Activated CD4-positive, alpha-beta T cell treated with anti-CD3 and anti-CD28 coated beads for 36 hours (primary cell): ENCODE data around the gene DNAH5. TPM values are rescaled to one million over a fixed set of nuclear protein-coding genes. Genes with fewer than 3 reads are reported as not detected.

Source experiments
- ATAC-seq: fragments of 200-7000 bp; cut with Tn5 transposase; one replicate; pipeline ENCODE4 v1.10.0; 2021; ENCODE audit warnings: mild to moderate bottlenecking, moderate library complexity
- CTCF ChIA-PET: fragments of 350-600 bp; sonication (Branson Sonifier 250); formaldehyde crosslinking; loops from one replicate; lab custom pipeline; 2021; ENCODE audit warnings: antibody characterized with exemption; lab: Charles Lee
- POLR2A ChIA-PET: fragments of 350-600 bp; sonication (Branson Sonifier 250); formaldehyde crosslinking; loops from one replicate; lab custom pipeline; 2021; ENCODE audit warnings: antibody characterized with exemption, inconsistent platforms; lab: Charles Lee
- DNase-seq: peaks from one replicate; pipeline ENCODE4 v3.0.0-alpha.2; 2020
- H3K27ac Mint-ChIP-seq: one replicate; pipeline ENCODE4 v1.8.0; 2021; ENCODE audit warnings: mixed read lengths
- H3K27me3 Mint-ChIP-seq: one replicate; pipeline ENCODE4 v1.8.0; 2021; ENCODE audit warnings: mixed read lengths
- H3K36me3 Mint-ChIP-seq: one replicate; pipeline ENCODE4 v1.8.0; 2021; ENCODE audit warnings: low read depth, mixed read lengths
- H3K4me1 Mint-ChIP-seq: one replicate; pipeline ENCODE4 v1.8.0; 2021; ENCODE audit warnings: mixed read lengths
- H3K4me3 Mint-ChIP-seq: one replicate; pipeline ENCODE4 v1.8.0; 2021; ENCODE audit warnings: mild to moderate bottlenecking, moderate library complexity, mixed read lengths
- H3K9me3 Mint-ChIP-seq: one replicate; pipeline ENCODE4 v1.8.0; 2021; ENCODE audit warnings: low read depth, mixed read lengths
- intact Hi-C, 2 experiments: fragments of 100-400 bp; cut with DNase I in 1 of 2; cut with micrococcal nuclease in 1 of 2; formaldehyde crosslinking; loops; one replicate each; pipeline versions ENCODE4 v1.14.2 to v1.15.1; 2022 to 2024; cut with DNase I, micrococcal nuclease
- total RNA-seq, 2 experiments: library from RNA; stranded (reverse); gene quantifications; one replicate each; pipeline ENCODE4 v1.2.3, GENCODE V29; 2021

Gene DNAH5
- total RNA-seq, 2 experiments from 2014 or later, result not detected

- no peak overlapping the region for H3K27ac Mint-ChIP-seq
- DNase-seq (no peak), ATAC-seq (no peak)
- no peaks in the 10 kb centered on the region for H3K36me3 Mint-ChIP-seq
- H3K4me1 Mint-ChIP-seq, result no peaks in the 10 kb centered on the region
- no peaks in the 10 kb centered on the region for H3K27me3 Mint-ChIP-seq
- CTCF ChIA-PET, result no interaction called here
- H3K9me3 Mint-ChIP-seq, result no peaks in the 10 kb centered on the region
- intact Hi-C loops, result no loop called here
- POLR2A ChIA-PET, result no interaction called here
- H3K4me3 Mint-ChIP-seq, result no peak overlapping the region
Measured at GRCh38 chr5:13913962-13914361, 30.5 kb downstream of the DNAH5 start.

DNA sequence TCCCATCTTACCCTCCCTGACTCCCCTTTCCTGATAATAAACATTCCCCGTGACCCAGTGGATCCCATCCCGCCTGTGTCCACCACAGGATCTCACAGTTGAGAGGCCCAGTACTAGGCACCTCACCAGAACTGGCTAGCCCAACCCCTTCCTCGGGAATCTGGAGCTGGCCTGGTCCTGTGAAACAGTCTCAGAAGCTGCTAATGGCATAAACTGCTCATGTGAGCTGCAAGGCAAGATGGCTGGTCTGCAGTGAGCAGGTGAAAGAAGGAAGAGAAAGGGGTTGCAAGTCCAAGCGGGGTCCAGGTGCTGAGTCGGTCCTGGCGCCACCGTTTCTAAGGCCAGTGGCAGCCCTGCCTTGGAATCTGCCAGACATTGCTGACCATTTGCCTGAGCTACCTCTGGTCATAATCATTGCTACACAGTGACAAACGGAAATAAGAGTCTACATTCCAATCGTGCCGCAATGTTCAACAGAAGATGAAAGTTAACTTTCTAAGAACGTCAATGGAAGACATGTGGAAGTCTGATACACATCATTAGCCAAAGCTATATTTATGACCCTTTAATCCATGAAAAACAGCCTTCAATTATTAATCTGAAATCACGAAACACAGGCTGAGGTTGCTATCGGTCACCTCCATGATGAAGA is 33.7 kb downstream of the DNAH5 start:
- CTCF ChIA-PET, result no interaction called here
- POLR2A ChIA-PET, result no interaction called here
- intact Hi-C loops, result no loop called here

DNA sequence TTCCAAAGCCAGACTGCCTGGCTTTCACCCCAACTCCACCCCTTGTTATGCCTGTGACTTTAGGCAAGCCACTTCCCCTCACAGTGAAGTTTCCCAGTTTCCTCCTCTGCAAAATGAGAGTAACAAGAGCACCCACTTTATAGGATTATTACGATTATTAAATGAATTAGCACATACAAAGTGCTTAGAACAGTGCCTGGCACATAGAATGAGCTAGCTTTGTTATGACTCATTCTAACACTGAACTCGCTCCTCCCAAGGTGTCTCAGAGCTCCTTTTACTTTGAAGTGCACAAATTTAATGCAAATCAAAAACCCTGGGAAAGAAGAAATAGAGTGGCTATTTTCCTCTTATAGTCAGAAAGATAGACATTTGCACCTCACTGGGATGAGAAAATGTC is 34.3 kb downstream of the DNAH5 start:
- ChIA-PET CTCF (no interaction called here), POLR2A (no interaction called here)
- no peaks in the 10 kb centered on the region for H3K4me1 Mint-ChIP-seq
- H3K27me3 Mint-ChIP-seq, result no peaks in the 10 kb centered on the region
- ATAC-seq (no peak), DNase-seq (no peak)
- H3K9me3 Mint-ChIP-seq, result no peaks in the 10 kb centered on the region
- H3K36me3 Mint-ChIP-seq, result no peaks in the 10 kb centered on the region
- H3K4me3 Mint-ChIP-seq, result no peak overlapping the region
- intact Hi-C loops, result no loop called here
- no peak overlapping the region for H3K27ac Mint-ChIP-seq

More for the DNA sequence above, 33.7 kb downstream of the DNAH5 start:
- Mint-ChIP-seq H3K4me1 (no peaks in the 10 kb centered on the region), H3K9me3 (no peaks in the 10 kb centered on the region), H3K27me3 (no peaks in the 10 kb centered on the region), H3K4me3 (no peak overlapping the region), H3K36me3 (no peaks in the 10 kb centered on the region), H3K27ac (no peak overlapping the region)
- DNase-seq (no peak), ATAC-seq (no peak)

DNA sequence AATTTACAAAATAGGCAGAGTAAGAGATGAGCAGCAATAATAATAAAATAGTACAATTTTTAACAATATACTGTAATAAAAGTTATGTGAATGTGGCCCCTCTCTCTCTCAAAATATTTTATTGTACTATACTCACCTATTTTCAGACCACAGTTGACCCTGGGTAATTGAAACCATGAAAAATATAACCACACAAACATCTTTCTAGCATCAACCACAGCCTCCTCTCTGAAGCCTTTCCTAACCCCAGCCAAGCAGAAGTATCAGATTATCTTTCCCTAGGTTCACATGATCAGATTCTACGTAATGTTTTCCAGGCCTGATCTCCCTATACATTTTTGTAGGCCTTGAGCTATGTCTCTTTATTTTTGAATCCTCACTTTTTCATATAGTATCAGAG is 35.2 kb downstream of the DNAH5 start:
- ATAC-seq (no peak), DNase-seq (no peak)
- Mint-ChIP-seq H3K4me1 (no peaks in the 10 kb centered on the region), H3K9me3 (no peaks in the 10 kb centered on the region), H3K36me3 (no peaks in the 10 kb centered on the region), H3K4me3 (no peak overlapping the region), H3K27me3 (no peaks in the 10 kb centered on the region), H3K27ac (no peak overlapping the region)
- intact Hi-C loops, result no loop called here
- POLR2A ChIA-PET, result no interaction called here
- CTCF ChIA-PET, result no interaction called here

GRCh38 chr5:13898569-13898968 is 45.9 kb downstream of the DNAH5 start:
- CTCF ChIA-PET, result no interaction called here

DNA sequence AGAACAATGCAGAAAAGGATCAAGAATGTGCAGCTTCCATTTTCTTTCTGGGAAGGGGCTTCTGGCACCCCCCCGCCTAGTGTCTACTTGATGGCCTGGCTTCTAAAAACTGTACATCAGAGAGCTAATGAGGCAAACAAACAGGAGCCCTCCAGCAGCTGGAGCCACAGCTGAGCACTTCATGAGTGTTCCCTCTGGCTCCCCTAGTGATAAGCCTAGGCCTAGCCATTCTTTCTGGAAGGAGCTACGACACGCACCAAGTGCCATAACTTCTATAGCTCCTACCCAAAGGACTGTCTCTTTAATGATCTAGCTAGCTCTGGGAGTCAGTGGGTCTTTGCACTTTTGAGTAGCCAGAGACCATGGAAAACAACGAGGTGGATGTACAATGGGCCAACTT is 66.1 kb downstream of the DNAH5 start:
- no peak for DNase-seq

More at GRCh38 chr5:13898569-13898968, 45.9 kb downstream of the DNAH5 start:
- ATAC-seq (no peak), DNase-seq (no peak)
- intact Hi-C loops, result no loop called here
- Mint-ChIP-seq H3K4me3 (no peak overlapping the region), H3K4me1 (no peaks in the 10 kb centered on the region), H3K9me3 (peaks cover 8% of the 10 kb centered on the region), H3K27ac (no peak overlapping the region), H3K36me3 (no peaks in the 10 kb centered on the region), H3K27me3 (no peaks in the 10 kb centered on the region)
- POLR2A ChIA-PET, result no interaction called here

DNA sequence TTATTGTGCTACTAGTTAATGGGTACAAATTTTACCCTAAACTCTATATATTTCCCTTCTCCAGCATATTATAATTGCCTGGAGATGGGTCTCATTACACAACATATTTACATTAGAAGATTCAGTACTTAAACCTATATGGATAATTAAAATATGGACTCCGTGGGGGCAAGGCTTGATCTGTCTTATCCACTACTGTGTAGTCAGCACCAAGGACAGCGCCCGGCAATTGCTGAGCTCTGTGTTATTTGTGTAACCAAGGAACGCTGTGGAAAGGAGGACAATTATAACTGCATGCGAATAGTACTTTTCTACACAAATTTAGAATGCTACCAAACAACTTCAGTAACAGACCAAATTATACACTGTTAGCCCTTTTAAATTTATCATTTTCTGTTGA is 77.7 kb downstream of the DNAH5 start:
- Mint-ChIP-seq H3K27me3 (no peaks in the 10 kb centered on the region), H3K36me3 (no peaks in the 10 kb centered on the region), H3K9me3 (peaks cover 17% of the 10 kb centered on the region), H3K4me1 (no peaks in the 10 kb centered on the region), H3K27ac (no peak overlapping the region), H3K4me3 (no peak overlapping the region)
- POLR2A ChIA-PET, result no interaction called here
- ATAC-seq (no peak), DNase-seq (peak; percentile 49)
- intact Hi-C loops, result no loop called here
- CTCF ChIA-PET, result no interaction called here

More for the DNA sequence above, 66.1 kb downstream of the DNAH5 start:
- CTCF ChIA-PET, result no interaction called here
- POLR2A ChIA-PET, result no interaction called here
- no peak for ATAC-seq
- Mint-ChIP-seq H3K9me3 (peaks cover 14% of the 10 kb centered on the region), H3K4me3 (no peak overlapping the region), H3K4me1 (no peaks in the 10 kb centered on the region), H3K36me3 (no peaks in the 10 kb centered on the region), H3K27me3 (no peaks in the 10 kb centered on the region), H3K27ac (no peak overlapping the region)
- intact Hi-C loops, result no loop called here

DNA sequence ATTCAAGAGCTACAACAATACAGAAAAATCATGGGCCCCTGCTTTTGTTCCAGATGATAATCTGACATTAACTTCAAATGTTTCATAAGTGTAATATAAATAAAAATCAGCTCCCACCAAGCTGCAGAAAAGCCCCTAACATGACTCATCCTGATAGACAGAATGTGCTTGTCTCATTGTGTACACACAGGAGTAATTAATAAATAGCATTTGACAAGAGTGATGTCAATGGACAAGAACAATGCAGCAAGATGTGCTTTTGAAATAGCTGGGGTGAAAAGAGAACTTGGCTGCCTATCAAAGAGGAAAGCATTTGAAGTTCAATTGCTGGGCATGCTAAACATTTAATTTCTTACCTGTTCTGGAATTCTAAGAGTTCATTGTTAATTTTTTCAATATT is 79.2 kb downstream of the DNAH5 start:
- intact Hi-C loops, result no loop called here
- DNase-seq, result no peak
- POLR2A ChIA-PET, result no interaction called here
- peaks cover 18% of the 10 kb centered on the region for H3K9me3 Mint-ChIP-seq
- H3K36me3 Mint-ChIP-seq, result no peaks in the 10 kb centered on the region
- H3K4me1 Mint-ChIP-seq, result no peaks in the 10 kb centered on the region
- H3K27me3 Mint-ChIP-seq, result no peaks in the 10 kb centered on the region
- H3K27ac Mint-ChIP-seq, result no peak overlapping the region
- ATAC-seq, result no peak
- H3K4me3 Mint-ChIP-seq, result no peak overlapping the region
- CTCF ChIA-PET, result no interaction called here

DNA sequence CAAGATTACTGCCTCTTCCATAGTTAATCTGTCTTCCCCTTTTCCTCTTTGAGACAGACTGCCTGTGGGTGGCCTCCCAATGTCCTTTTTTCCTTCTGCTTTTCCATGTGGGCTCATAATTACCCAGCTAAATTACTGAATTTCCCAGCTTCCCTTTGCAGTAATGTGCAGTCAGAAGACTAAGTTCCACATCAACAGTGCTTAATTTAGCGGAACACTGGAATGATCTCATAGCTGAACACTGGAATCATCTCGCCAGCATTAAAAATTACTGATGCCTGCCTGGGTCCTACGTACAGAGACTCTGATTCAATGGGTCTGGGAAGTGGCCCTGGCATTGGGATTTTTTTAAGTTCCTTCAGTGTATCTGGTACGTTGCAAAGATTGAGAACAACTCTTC is 84.3 kb downstream of the DNAH5 start:
- CTCF ChIA-PET, result no interaction called here
- peaks cover 13% of the 10 kb centered on the region for H3K9me3 Mint-ChIP-seq

GRCh38 chr5:13859270-13860065 is 85.0 kb downstream of the DNAH5 start:
- Mint-ChIP-seq H3K27me3 (no peaks in the 10 kb centered on the region), H3K36me3 (no peaks in the 10 kb centered on the region), H3K4me1 (no peaks in the 10 kb centered on the region), H3K4me3 (no peak overlapping the region), H3K27ac (no peak overlapping the region), H3K9me3 (peaks cover 13% of the 10 kb centered on the region)
- CTCF ChIA-PET, result interaction anchor here (0.6 kb wide), 1 partner anchor 248 kb away, joined by 3 read pairs; no protein-coding TSS in a partner anchor
- POLR2A ChIA-PET, result no interaction called here
- no peak for ATAC-seq
- no peak for DNase-seq
- intact Hi-C loops, result no loop called here

More for the DNA sequence above, 84.3 kb downstream of the DNAH5 start:
- Mint-ChIP-seq H3K27ac (no peak overlapping the region), H3K27me3 (no peaks in the 10 kb centered on the region), H3K36me3 (no peaks in the 10 kb centered on the region), H3K4me1 (no peaks in the 10 kb centered on the region), H3K4me3 (no peak overlapping the region)
- intact Hi-C loops, result no loop called here
- DNase-seq, result no peak
- no peak for ATAC-seq
- POLR2A ChIA-PET, result no interaction called here

GRCh38 chr5:13843175-13843846 is 101.2 kb downstream of the DNAH5 start:
- ATAC-seq, result no peak
- ChIA-PET POLR2A (no interaction called here), CTCF (interaction anchor here (0.8 kb wide), 1 partner anchor 72 kb away, joined by 3 read pairs; no protein-coding TSS in a partner anchor)
- Mint-ChIP-seq H3K4me1 (no peaks in the 10 kb centered on the region), H3K27me3 (no peaks in the 10 kb centered on the region), H3K36me3 (no peaks in the 10 kb centered on the region), H3K4me3 (no peak overlapping the region), H3K9me3 (no peaks in the 10 kb centered on the region), H3K27ac (no peak overlapping the region)
- intact Hi-C loops, result no loop called here
- DNase-seq, result no peak

GRCh38 chr5:13833440-13833839 is 111.0 kb downstream of the DNAH5 start:
- H3K4me3 Mint-ChIP-seq, result no peak overlapping the region
- no peak for DNase-seq
- no peak overlapping the region for H3K27ac Mint-ChIP-seq
- CTCF ChIA-PET, result no interaction called here
- ATAC-seq, result no peak
- H3K9me3 Mint-ChIP-seq, result peaks cover 11% of the 10 kb centered on the region
- POLR2A ChIA-PET, result no interaction called here
- no peaks in the 10 kb centered on the region for H3K4me1 Mint-ChIP-seq
- no peaks in the 10 kb centered on the region for H3K36me3 Mint-ChIP-seq
- intact Hi-C loops, result no loop called here
- no peaks in the 10 kb centered on the region for H3K27me3 Mint-ChIP-seq
